ENCODE data around the gene PDE4B. TPM values are rescaled to one million over a fixed set of nuclear protein-coding genes. Genes with fewer than 3 reads are reported as not detected.

The PDE4B gene
- total RNA-seq, 2 donors from 2014 or later = 114 to 132 TPM

GRCh38 chr1:66265268-66265667 lies 472.6 kb downstream of the PDE4B start:
- no peaks in the 10 kb centered on the region for H3K27me3 Mint-ChIP-seq
- no peaks in the 10 kb centered on the region for H3K9me3 ChIP-seq (ENCODE audit: control insufficient read depth, low read length, poor library complexity, severe bottlenecking)
- DNase-seq (no peak), ATAC-seq (no peak)
- no peak overlapping the region for H3K27ac Mint-ChIP-seq
- H3K4me1 Mint-ChIP-seq = peaks cover 15% of the 10 kb centered on the region
- no peak overlapping the region for H3K4me3 Mint-ChIP-seq
- no peaks in the 10 kb centered on the region for H3K36me3 Mint-ChIP-seq (ENCODE audit: low read depth)

GRCh38 chr1:66265796-66266195 lies 473.1 kb downstream of the PDE4B start:
- no peak for ATAC-seq
- peaks cover 13% of the 10 kb centered on the region for H3K4me1 Mint-ChIP-seq
- no peak overlapping the region for H3K27ac Mint-ChIP-seq
- no peaks in the 10 kb centered on the region for H3K27me3 Mint-ChIP-seq
- DNase-seq = no peak
- H3K36me3 Mint-ChIP-seq (ENCODE audit: low read depth) = no peaks in the 10 kb centered on the region
- H3K9me3 ChIP-seq (ENCODE audit: control insufficient read depth, low read length, poor library complexity, severe bottlenecking) = no peaks in the 10 kb centered on the region
- no peak overlapping the region for H3K4me3 Mint-ChIP-seq

- peaks cover 10% of the 10 kb centered on the region for H3K4me1 Mint-ChIP-seq
- H3K9me3 ChIP-seq (ENCODE audit: control insufficient read depth, low read length, poor library complexity, severe bottlenecking) = no peaks in the 10 kb centered on the region
- no peaks in the 10 kb centered on the region for H3K27me3 Mint-ChIP-seq
- no peak overlapping the region for H3K4me3 Mint-ChIP-seq
- ATAC-seq = no peak
- H3K36me3 Mint-ChIP-seq (ENCODE audit: low read depth) = no peaks in the 10 kb centered on the region
- DNase-seq = no peak
- H3K27ac Mint-ChIP-seq = peak overlapping the region; percentile 24
Observed at GRCh38 chr1:66266350-66266749, 473.7 kb downstream of the PDE4B start.

GRCh38 chr1:66266756-66267155 lies 474.1 kb downstream of the PDE4B start:
- ATAC-seq = no peak
- H3K9me3 ChIP-seq (ENCODE audit: control insufficient read depth, low read length, poor library complexity, severe bottlenecking) = no peaks in the 10 kb centered on the region
- H3K4me1 Mint-ChIP-seq = peaks cover 13% of the 10 kb centered on the region
- no peaks in the 10 kb centered on the region for H3K27me3 Mint-ChIP-seq
- no peaks in the 10 kb centered on the region for H3K36me3 Mint-ChIP-seq (ENCODE audit: low read depth)
- H3K4me3 Mint-ChIP-seq = no peak overlapping the region
- H3K27ac Mint-ChIP-seq = peak overlapping the region; percentile 24
- DNase-seq = no peak

GRCh38 chr1:66267201-66267940 lies 474.7 kb downstream of the PDE4B start:
- Mint-ChIP-seq H3K4me3 (no peak overlapping the region), H3K36me3 (ENCODE audit: low read depth) (peaks cover 1% of the 10 kb centered on the region), H3K27ac (peak overlapping the region; percentile 24), H3K4me1 (peaks cover 19% of the 10 kb centered on the region), H3K27me3 (no peaks in the 10 kb centered on the region)
- no peaks in the 10 kb centered on the region for H3K9me3 ChIP-seq (ENCODE audit: control insufficient read depth, low read length, poor library complexity, severe bottlenecking)
- no peak for ATAC-seq
- no peak for DNase-seq

GRCh38 chr1:66269222-66269621 lies 476.5 kb downstream of the PDE4B start:
- H3K27ac Mint-ChIP-seq = no peak overlapping the region
- H3K4me1 Mint-ChIP-seq = peaks cover 25% of the 10 kb centered on the region
- H3K4me3 Mint-ChIP-seq = no peak overlapping the region
- H3K27me3 Mint-ChIP-seq = no peaks in the 10 kb centered on the region
- no peaks in the 10 kb centered on the region for H3K9me3 ChIP-seq (ENCODE audit: control insufficient read depth, low read length, poor library complexity, severe bottlenecking)
- ATAC-seq (no peak), DNase-seq (no peak)
- peaks cover 2% of the 10 kb centered on the region for H3K36me3 Mint-ChIP-seq (ENCODE audit: low read depth)

GRCh38 chr1:66270119-66270812 lies 477.6 kb downstream of the PDE4B start:
- H3K4me1 Mint-ChIP-seq = peaks cover 30% of the 10 kb centered on the region
- no peak overlapping the region for H3K4me3 Mint-ChIP-seq
- DNase-seq = no peak
- H3K9me3 ChIP-seq (ENCODE audit: control insufficient read depth, low read length, poor library complexity, severe bottlenecking) = no peaks in the 10 kb centered on the region
- H3K27me3 Mint-ChIP-seq = no peaks in the 10 kb centered on the region
- no peak overlapping the region for H3K27ac Mint-ChIP-seq
- ATAC-seq = no peak
- H3K36me3 Mint-ChIP-seq (ENCODE audit: low read depth) = peaks cover 2% of the 10 kb centered on the region

GRCh38 chr1:66271216-66271903 lies 478.7 kb downstream of the PDE4B start:
- peak; percentile 67 for ATAC-seq
- DNase-seq = peak in 1 of 3 donors; percentile 21
- H3K27me3 Mint-ChIP-seq = no peaks in the 10 kb centered on the region
- H3K4me1 Mint-ChIP-seq = peaks cover 38% of the 10 kb centered on the region
- H3K4me3 Mint-ChIP-seq = peak overlapping the region; percentile 73
- peaks cover 2% of the 10 kb centered on the region for H3K36me3 Mint-ChIP-seq (ENCODE audit: low read depth)
- peak overlapping the region; percentile 88 for H3K27ac Mint-ChIP-seq
- no peaks in the 10 kb centered on the region for H3K9me3 ChIP-seq (ENCODE audit: control insufficient read depth, low read length, poor library complexity, severe bottlenecking)

- no peaks in the 10 kb centered on the region for H3K9me3 ChIP-seq (ENCODE audit: control insufficient read depth, low read length, poor library complexity, severe bottlenecking)
- peak overlapping the region; percentile 88 for H3K27ac Mint-ChIP-seq
- peak overlapping the region; percentile 73 for H3K4me3 Mint-ChIP-seq
- DNase-seq (no peak), ATAC-seq (no peak)
- peaks cover 41% of the 10 kb centered on the region for H3K4me1 Mint-ChIP-seq
- no peaks in the 10 kb centered on the region for H3K27me3 Mint-ChIP-seq
- H3K36me3 Mint-ChIP-seq (ENCODE audit: low read depth) = peaks cover 2% of the 10 kb centered on the region
Observed at GRCh38 chr1:66271904-66272254, 479.2 kb downstream of the PDE4B start.

GRCh38 chr1:66273656-66274055 lies 481.0 kb downstream of the PDE4B start:
- Mint-ChIP-seq H3K36me3 (ENCODE audit: low read depth) (peaks cover 2% of the 10 kb centered on the region), H3K4me1 (peaks cover 55% of the 10 kb centered on the region), H3K27ac (peak overlapping the region; percentile 88), H3K4me3 (no peak overlapping the region), H3K27me3 (no peaks in the 10 kb centered on the region)
- no peaks in the 10 kb centered on the region for H3K9me3 ChIP-seq (ENCODE audit: control insufficient read depth, low read length, poor library complexity, severe bottlenecking)
- ATAC-seq (no peak), DNase-seq (no peak)

- Mint-ChIP-seq H3K4me3 (peak overlapping the region; percentile 62), H3K4me1 (peaks cover 64% of the 10 kb centered on the region), H3K27ac (peak overlapping the region; percentile 87), H3K36me3 (ENCODE audit: low read depth) (peaks cover 2% of the 10 kb centered on the region), H3K27me3 (no peaks in the 10 kb centered on the region)
- ATAC-seq = peak; percentile 65
- DNase-seq = no peak
- H3K9me3 ChIP-seq (ENCODE audit: control insufficient read depth, low read length, poor library complexity, severe bottlenecking) = no peaks in the 10 kb centered on the region
Observed at GRCh38 chr1:66274634-66275033, 481.9 kb downstream of the PDE4B start.

GRCh38 chr1:66275083-66275482 lies 482.4 kb downstream of the PDE4B start:
- peak; percentile 72 for ATAC-seq
- no peaks in the 10 kb centered on the region for H3K27me3 Mint-ChIP-seq
- H3K36me3 Mint-ChIP-seq (ENCODE audit: low read depth) = peaks cover 2% of the 10 kb centered on the region
- H3K9me3 ChIP-seq (ENCODE audit: control insufficient read depth, low read length, poor library complexity, severe bottlenecking) = no peaks in the 10 kb centered on the region
- DNase-seq = no peak
- peak overlapping the region; percentile 87 for H3K27ac Mint-ChIP-seq
- H3K4me3 Mint-ChIP-seq = peak overlapping the region; percentile 83
- H3K4me1 Mint-ChIP-seq = peaks cover 67% of the 10 kb centered on the region

GRCh38 chr1:66275601-66276023 lies 482.9 kb downstream of the PDE4B start:
- DNase-seq = no peak
- no peaks in the 10 kb centered on the region for H3K9me3 ChIP-seq (ENCODE audit: control insufficient read depth, low read length, poor library complexity, severe bottlenecking)
- Mint-ChIP-seq H3K36me3 (ENCODE audit: low read depth) (peaks cover 2% of the 10 kb centered on the region), H3K27ac (peak overlapping the region; percentile 87), H3K27me3 (no peaks in the 10 kb centered on the region), H3K4me3 (peak overlapping the region; percentile 83), H3K4me1 (peaks cover 72% of the 10 kb centered on the region)
- no peak for ATAC-seq

Measured in T-helper 17 cell (primary cell).